Activated T-cell treated with anti-CD3 and anti-CD28 coated beads, Interleukin-2, amount 50 U/mL, for 72 hours (primary cell): ENCODE results near the gene PAK6. TPM values are rescaled to one million over a fixed set of nuclear protein-coding genes. Genes with fewer than 3 reads are reported as not detected.
A peak's percentile ranks its signal among the peaks of the same experiment; 100 is the strongest.

ENCODE experiments used
- ATAC-seq, 2 donors: fragments of 150-1000 bp; cut with Tn5 transposase; replicated peaks in 1 of 2; 2 replicates each; pipeline ENCODE4 v1.10.0; 2021; ENCODE audit warnings: moderate library complexity in 2 of 2, mild to moderate bottlenecking in 1 of 2
- DNase-seq, 2 donors: peaks; one replicate each; pipeline ENCODE4 v3.0.0; 2021 to 2022; ENCODE audit warnings: mixed read lengths in 1 of 2
- H3K27ac Mint-ChIP-seq: one replicate; pipeline ENCODE4 v1.8.0; 2022; ENCODE audit warnings: mild to moderate bottlenecking, moderate library complexity, mixed read lengths
- H3K27me3 Mint-ChIP-seq: one replicate; pipeline ENCODE4 v1.8.0; 2022; ENCODE audit warnings: low read depth, mixed read lengths
- H3K36me3 Mint-ChIP-seq, 2 donors: one replicate each; pipeline ENCODE4 v1.8.0; 2022; ENCODE audit warnings: mixed read lengths in 2 of 2, mild to moderate bottlenecking in 1 of 2; ENCODE audit not compliant: insufficient read depth in 2 of 2
- H3K4me1 Mint-ChIP-seq: one replicate; pipeline ENCODE4 v1.8.0; 2022; ENCODE audit warnings: low read depth, mixed read lengths
- H3K4me3 Mint-ChIP-seq, 2 donors: one replicate each; pipeline ENCODE4 v1.8.0; 2022; ENCODE audit warnings: mild to moderate bottlenecking in 2 of 2, mixed read lengths in 2 of 2, moderate library complexity in 2 of 2
- H3K9me3 Mint-ChIP-seq, 2 donors: one replicate each; pipeline ENCODE4 v1.8.0; 2022; ENCODE audit warnings: mixed read lengths in 2 of 2
- total RNA-seq, 2 donors: library from RNA; stranded (reverse); gene quantifications; one replicate each; pipeline ENCODE4 v1.2.3, GENCODE V29; 2022

PAK6 gene
- total RNA-seq, 2 donors from 2014 or later: 0.51 to 1.2 TPM

DNA sequence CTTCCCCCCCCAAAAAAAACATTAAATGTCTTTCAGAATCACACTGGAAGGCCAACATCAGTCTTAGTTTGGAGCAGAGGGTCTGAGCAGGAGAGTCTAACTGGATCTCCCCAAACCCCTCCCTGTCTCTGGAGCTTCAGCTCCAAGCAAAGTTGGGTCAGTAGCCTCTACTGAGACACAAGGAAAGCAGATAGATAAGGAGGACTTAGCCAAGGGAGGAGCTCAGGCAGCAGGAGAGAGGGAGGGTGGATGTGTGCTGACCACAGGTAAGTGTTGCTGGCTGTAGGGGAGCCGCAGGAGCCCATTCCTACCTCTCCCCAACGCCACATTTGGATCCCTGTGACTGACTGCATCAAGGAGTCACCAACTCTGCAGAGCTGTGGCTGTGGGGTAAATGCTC is 61.9 kb downstream of the PAK6 start:
- Mint-ChIP-seq H3K4me1 (peaks cover 9% of the 10 kb centered on the region), H3K36me3 (peaks cover 5 to 16% of the 10 kb centered on the region in 2 donors), H3K9me3 (peaks cover 0 to 2% of the 10 kb centered on the region in 2 donors), H3K27ac (no peak overlapping the region), H3K27me3 (no peaks in the 10 kb centered on the region), H3K4me3 (no peak overlapping the region)
- DNase-seq (no peak), ATAC-seq (no peak)

DNA sequence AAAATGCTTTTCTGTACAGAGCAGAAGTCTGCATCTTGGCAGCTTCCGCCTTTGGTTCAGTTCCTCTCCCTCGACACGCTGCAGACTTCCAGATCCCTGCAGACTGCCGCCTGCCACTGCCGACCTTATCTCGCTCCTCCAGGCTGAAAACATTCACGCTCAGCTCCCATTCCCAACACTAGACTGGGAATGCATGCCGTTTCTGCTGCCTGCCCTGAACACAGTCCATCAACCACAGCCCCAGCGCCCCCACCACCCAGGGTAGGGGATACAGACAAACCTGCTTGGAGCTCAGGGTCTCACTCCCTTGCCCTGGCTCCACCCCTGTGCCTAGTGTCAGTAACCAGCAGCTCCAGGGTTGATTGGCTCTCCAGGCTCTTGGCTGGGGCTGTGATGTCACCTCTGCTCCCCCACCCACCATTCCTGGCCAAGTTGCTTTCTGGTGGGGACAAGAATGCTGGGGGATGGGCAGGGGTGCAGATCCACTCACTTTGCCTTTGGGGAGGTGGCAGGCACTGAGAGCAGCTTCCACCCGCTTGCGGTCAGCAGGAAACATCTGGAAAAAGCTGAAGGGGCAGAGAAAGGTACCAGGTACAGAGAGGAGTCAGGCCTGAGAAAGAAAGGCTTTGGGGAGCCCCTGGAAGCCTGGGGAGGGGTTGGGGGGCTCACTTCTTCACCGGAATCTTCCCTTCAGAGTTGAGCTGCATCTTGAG is 62.8 kb downstream of the PAK6 start:
- Mint-ChIP-seq H3K9me3 (peaks cover 0 to 2% of the 10 kb centered on the region in 2 donors), H3K27me3 (no peaks in the 10 kb centered on the region), H3K27ac (no peak overlapping the region), H3K4me1 (peaks cover 16% of the 10 kb centered on the region), H3K36me3 (peaks cover 5 to 16% of the 10 kb centered on the region in 2 donors), H3K4me3 (no peak overlapping the region)
- no peak for DNase-seq
- ATAC-seq: no peak

DNA sequence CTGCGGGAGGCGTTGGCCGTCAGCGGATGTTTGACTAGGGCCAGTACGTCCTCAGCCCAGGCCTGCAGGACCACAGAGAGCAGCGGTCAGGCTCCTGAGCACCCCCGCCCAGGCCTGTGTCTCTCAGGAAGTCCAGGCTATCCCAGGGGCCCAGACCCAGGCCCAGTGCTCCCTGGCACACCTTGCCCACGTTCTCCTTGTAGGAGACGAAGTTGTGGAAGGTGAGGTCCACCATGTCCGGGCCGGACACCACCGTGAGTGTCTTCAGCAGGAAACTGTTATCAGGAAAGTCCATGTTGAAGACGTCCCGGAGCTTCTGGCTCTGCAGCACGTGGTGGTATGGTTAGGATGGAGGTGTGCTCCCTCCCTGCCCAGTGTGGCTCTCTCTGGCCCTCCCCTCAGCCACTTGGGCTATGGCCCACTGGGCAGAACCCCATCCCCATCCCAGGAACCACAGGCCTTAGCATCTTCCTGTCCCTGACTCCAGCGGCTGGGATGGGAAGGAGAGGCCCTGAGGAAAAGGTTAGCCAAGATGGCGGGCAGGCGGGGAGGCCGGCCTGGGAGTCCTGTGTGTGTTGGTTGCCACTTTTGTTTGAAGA is 63.5 kb downstream of the PAK6 start:
- no peak for ATAC-seq
- no peak for DNase-seq
- H3K4me3 Mint-ChIP-seq: no peak overlapping the region
- H3K4me1 Mint-ChIP-seq: peaks cover 19% of the 10 kb centered on the region
- peaks cover 0 to 2% of the 10 kb centered on the region in 2 donors for H3K9me3 Mint-ChIP-seq
- H3K36me3 Mint-ChIP-seq: peaks cover 5 to 16% of the 10 kb centered on the region in 2 donors
- no peak overlapping the region for H3K27ac Mint-ChIP-seq
- no peaks in the 10 kb centered on the region for H3K27me3 Mint-ChIP-seq

DNA sequence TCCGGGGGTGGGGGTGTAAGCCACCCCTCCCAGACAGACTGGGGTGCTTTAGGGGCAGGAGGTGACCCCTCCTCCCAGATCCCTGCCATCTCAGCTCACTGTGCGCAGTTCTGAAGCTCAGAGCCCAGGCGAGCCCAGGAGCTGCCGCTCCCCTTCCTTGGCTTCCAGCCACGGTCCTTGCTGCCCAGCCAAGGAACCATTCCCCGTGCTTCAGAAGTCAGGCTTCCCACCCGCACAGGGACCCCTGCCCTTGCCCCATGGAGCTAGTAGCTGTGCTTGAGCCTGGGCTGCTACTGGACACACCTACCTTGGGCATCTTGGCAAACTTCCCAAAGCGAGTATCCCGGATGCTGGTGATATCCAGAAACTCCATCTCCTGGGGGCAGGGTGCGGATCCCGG is 64.1 kb downstream of the PAK6 start:
- Mint-ChIP-seq H3K9me3 (peaks cover 0 to 2% of the 10 kb centered on the region in 2 donors), H3K36me3 (peaks cover 5 to 16% of the 10 kb centered on the region in 2 donors), H3K4me3 (no peak overlapping the region), H3K27me3 (no peaks in the 10 kb centered on the region), H3K27ac (no peak overlapping the region), H3K4me1 (peaks cover 19% of the 10 kb centered on the region)
- ATAC-seq (no peak), DNase-seq (no peak)

DNA sequence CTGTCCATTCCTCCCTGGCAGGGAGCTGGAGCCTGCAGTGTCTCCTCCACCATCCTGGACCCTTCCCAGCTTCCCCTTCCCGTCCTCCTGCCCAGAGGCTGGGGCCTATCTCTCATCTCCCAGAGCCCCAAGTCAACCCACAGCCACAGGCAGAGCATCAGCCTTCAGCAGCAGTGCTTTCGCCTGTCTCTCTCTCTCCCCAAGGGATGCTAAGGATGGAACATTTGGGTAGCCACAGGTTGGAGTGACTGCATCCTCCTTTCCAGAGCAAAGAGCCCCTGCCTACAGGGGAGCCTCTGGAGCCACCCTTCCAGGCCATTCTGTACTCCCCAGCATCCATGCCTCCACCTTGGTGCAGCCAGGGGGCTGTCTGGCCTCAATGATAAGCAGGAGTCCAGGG is 64.7 kb downstream of the PAK6 start:
- no peak for DNase-seq
- Mint-ChIP-seq H3K9me3 (peaks cover 0 to 2% of the 10 kb centered on the region in 2 donors), H3K27ac (no peak overlapping the region), H3K36me3 (peaks cover 5 to 16% of the 10 kb centered on the region in 2 donors), H3K27me3 (no peaks in the 10 kb centered on the region), H3K4me3 (no peak overlapping the region), H3K4me1 (peaks cover 23% of the 10 kb centered on the region)
- ATAC-seq: no peak

DNA sequence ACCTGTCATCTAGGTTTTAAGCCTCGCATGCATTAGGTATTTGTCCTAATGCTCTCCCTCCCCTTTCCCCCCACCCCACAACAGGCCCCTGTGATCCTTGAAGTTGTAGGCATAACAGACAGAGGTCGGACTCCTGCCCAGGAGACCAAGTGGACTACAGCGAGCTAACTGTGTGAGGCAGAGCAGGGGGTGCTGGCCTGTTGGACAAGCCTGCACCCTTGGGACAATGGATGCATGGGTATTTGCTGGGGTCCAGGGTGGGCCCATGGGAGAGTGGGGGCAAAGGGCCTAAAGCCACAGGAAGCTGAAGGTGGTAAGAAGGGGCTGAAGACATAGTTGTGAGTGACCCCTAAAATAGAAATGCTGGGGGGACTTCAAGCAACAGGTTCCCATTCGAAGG is 66.4 kb downstream of the PAK6 start:
- Mint-ChIP-seq H3K36me3 (peaks cover 1 to 7% of the 10 kb centered on the region in 2 donors), H3K4me1 (peaks cover 38% of the 10 kb centered on the region), H3K27ac (no peak overlapping the region), H3K9me3 (peaks cover 0 to 2% of the 10 kb centered on the region in 2 donors), H3K4me3 (no peak overlapping the region), H3K27me3 (no peaks in the 10 kb centered on the region)
- ATAC-seq (no peak), DNase-seq (no peak)

DNA sequence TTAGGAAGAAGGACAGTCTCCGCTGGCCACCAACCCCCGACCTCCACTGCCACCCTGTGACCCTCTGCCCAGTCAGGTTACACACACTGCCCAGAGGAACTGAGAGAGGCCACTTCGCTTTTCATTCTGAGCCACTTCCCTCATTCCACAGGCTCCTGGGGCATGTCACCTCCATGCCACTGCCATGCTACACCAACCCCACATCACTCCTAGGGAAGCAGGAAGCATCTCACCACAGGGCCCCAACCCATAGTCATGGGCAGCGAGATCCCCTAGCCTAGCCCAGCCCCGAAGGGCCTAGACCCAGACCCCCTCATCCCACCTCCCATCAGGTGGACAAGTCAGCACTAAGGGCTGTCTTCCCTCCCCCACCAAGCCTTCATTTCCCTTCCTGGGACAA is 67.5 kb downstream of the PAK6 start:
- Mint-ChIP-seq H3K9me3 (no peaks in the 10 kb centered on the region), H3K4me1 (peaks cover 38% of the 10 kb centered on the region), H3K27ac (peak overlapping the region; percentile 79), H3K36me3 (peaks cover 1 to 2% of the 10 kb centered on the region in 2 donors), H3K4me3 (peak overlapping the region; percentile 93 to 98), H3K27me3 (no peaks in the 10 kb centered on the region)
- DNase-seq: no peak
- no peak for ATAC-seq

DNA sequence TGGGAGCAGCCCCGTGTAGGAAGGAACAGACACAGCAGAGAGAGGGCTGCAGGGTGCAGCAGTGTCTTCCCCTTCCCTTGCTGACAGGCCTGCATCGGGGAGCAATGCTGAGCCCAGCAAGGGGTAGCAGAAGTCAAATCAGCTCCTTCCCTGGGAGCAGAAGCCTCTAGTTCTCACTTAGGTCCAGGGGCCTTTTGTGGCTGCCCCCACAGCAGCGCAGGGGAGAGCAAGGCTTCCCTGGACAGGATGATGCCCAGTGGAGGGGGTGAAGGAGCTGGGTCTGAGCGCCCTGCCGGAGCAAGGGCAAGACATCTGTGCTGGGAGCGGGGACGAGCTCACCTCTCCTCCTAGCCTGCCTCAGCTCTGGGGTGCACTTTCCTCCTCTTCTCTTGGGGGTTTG is 68.0 kb downstream of the PAK6 start:
- ATAC-seq: no peak
- Mint-ChIP-seq H3K4me1 (peaks cover 38% of the 10 kb centered on the region), H3K27ac (peak overlapping the region; percentile 79), H3K27me3 (no peaks in the 10 kb centered on the region), H3K36me3 (no peaks in the 10 kb centered on the region), H3K4me3 (peak overlapping the region; percentile 93 to 98), H3K9me3 (no peaks in the 10 kb centered on the region)
- peak in 1 of 2 donors; percentile 15 for DNase-seq

DNA sequence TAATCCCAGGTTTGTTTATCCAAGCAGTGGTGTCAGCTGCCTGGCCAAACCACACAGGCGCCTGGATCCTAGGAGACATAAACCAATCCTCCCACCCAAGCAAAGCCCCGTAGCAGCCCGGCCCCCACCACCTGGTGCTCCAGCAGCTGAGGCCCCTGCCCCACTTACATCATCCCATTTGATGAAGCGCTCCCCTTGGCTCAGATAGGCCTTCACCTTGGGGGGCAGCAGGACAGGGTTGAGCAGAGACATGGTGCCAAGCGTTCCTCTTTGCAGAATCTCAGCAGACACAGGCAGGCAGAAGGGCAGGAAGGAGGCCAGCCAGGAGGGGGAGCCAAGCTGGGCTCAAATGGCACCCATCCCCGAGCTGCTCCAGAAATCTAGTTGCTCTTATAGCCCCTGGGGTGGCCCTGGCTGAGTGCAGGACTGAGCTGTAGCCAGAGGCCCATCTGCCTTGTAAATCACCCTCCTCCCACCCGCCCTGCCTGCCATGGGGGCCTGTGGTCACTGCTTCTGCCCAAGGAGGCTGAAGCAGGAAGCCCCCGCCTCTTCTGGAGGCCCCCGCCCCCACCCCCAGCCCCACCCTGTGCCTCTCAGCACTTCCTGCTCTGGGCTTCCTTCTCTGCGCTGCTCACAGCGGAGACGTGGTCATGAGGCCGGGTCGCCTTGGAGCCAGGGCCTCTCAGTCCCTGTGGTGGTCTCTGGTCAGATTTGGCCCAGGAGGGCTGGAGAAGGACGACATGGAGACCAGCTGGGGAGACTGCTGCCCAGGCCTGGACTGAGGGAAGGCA is 68.8 kb downstream of the PAK6 start, which contains the start of gene PLCB2:
PLCB2 (minus strand) TSS at position 515 of the 791 bp plus-strand sequence; CDS start at position 252, 263 bp downstream.
- H3K4me1 Mint-ChIP-seq: peaks cover 38% of the 10 kb centered on the region
- no peaks in the 10 kb centered on the region for H3K36me3 Mint-ChIP-seq
- H3K4me3 Mint-ChIP-seq: peak within 1 kb of the TSS; percentile 93 to 98
- H3K9me3 Mint-ChIP-seq: no peaks in the 10 kb centered on the region
- peak; percentile 83 to 84 for ATAC-seq
- H3K27me3 Mint-ChIP-seq: no peaks in the 10 kb centered on the region
- DNase-seq: peak; percentile 77 to 81
- H3K27ac Mint-ChIP-seq: peak within 1 kb of the TSS; percentile 98

DNA sequence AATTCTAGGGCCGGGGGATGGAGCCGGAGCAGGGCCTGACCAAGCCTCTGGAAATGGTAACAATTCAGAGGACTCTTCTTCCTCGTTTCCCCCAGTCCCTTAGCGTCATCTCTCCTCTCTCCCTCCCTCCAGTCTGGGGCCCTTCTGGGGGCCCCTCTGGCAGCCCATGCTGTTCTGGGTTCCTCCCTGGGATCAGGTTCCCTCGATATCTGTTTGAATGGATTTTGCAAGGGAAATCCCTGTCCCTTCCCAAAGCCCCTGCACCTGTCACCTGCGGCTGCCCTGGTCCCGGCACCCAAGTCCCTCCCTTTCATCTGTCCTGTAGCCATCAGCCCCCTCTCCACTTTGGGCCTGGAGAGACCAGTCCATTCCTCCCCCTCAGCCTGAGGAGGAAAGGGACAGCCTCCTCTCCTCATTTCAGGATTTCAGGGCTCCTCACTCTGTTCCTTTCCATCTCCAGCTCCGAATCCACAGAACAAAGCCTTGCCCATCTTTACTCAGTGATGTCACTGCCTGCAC is 70.5 kb downstream of the PAK6 start:
- Mint-ChIP-seq H3K4me3 (peak overlapping the region; percentile 93 to 98), H3K27ac (peak overlapping the region; percentile 80), H3K27me3 (no peaks in the 10 kb centered on the region), H3K36me3 (no peaks in the 10 kb centered on the region), H3K4me1 (peaks cover 47% of the 10 kb centered on the region), H3K9me3 (no peaks in the 10 kb centered on the region)
- DNase-seq: no peak
- no peak for ATAC-seq

DNA sequence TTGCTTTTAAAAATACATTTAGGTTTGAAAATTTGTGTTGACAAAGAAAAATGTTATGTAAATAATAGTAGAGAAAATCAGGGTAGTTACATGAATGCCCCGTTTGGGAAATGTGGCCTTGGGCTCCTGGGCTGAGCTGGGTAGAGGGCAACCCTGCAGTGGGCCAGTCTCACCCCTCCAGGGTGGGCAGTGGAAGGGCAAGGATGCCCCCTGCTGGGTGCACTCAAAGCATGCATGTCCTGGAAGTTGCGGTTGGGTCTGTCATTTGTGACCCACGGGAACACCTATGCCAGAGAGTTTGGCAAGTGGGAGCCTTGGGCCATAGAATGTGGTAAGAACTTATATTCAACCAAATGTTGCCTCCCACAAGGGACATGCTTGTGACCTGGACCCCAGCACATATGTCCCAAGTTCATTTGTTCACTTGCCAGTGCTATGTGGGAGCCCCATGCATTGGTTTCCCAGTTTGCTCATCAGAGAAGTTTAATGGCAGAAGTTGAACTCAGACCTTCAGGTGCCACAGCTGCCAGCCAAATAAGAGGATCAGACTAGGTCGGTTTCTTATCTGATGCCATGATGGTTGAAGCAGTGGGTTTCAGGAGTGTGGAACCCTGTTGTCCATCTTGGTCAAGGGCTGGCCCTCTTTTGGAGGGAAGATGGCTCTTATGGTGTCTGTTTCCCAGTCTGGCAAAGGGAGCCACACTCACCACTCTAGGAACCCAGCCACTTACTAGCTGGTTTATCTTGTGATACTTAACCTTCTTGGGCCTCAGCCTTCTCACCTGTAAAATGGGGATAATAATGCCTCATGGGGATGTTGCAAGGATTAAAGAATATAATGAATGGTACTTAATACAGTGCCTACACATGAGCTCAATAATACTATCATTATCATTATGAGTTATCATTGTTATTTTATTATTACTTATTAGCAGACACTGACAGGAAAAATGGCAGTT is 71.4 kb downstream of the PAK6 start:
- peak; percentile 24 to 34 for ATAC-seq
- H3K36me3 Mint-ChIP-seq: no peaks in the 10 kb centered on the region

GRCh38 chr15:40310993-40311392 is 72.1 kb downstream of the PAK6 start:
- Mint-ChIP-seq H3K9me3 (no peaks in the 10 kb centered on the region), H3K36me3 (no peaks in the 10 kb centered on the region), H3K4me3 (no peak overlapping the region), H3K4me1 (peaks cover 47% of the 10 kb centered on the region), H3K27me3 (no peaks in the 10 kb centered on the region), H3K27ac (no peak overlapping the region)
- DNase-seq (no peak), ATAC-seq (no peak)

More for the DNA sequence above, 71.4 kb downstream of the PAK6 start:
- peak; percentile 72 to 79 for DNase-seq
- peak overlapping the region; percentile 93 to 98 for H3K4me3 Mint-ChIP-seq
- peak overlapping the region; percentile 80 for H3K27ac Mint-ChIP-seq
- peaks cover 47% of the 10 kb centered on the region for H3K4me1 Mint-ChIP-seq
- H3K27me3 Mint-ChIP-seq: no peaks in the 10 kb centered on the region
- no peaks in the 10 kb centered on the region for H3K9me3 Mint-ChIP-seq
